NK-92 treated with Interleukin-12 subunit alpha and Interleukin-12 subunit beta, amount 100 ng/mL, for 24 hours (cell line): ENCODE data around the gene ECE1.

Source experiments
- DNase-seq: peaks from one replicate; lab custom pipeline; 2025; lab: John Stamatoyannopoulos, UW

The ECE1 gene

GRCh38 chr1:21254335-21254951 lies 35.8 kb downstream of the ECE1 start:
- no peak for DNase-seq

- DNase-seq: no peak
These were observed 38.3 kb downstream of the ECE1 start for GRCh38 chr1:21251773-21252471.

GRCh38 chr1:21249940-21250493 lies 40.2 kb downstream of the ECE1 start:
- no peak for DNase-seq

- no peak for DNase-seq
These were observed 42.2 kb downstream of the ECE1 start for GRCh38 chr1:21247892-21248715.

- DNase-seq: no peak
These were observed 43.2 kb downstream of the ECE1 start for GRCh38 chr1:21246905-21247642.

- no peak for DNase-seq
These were observed 44.5 kb downstream of the ECE1 start for GRCh38 chr1:21245688-21246229.

- DNase-seq: no peak
These were observed 45.1 kb downstream of the ECE1 start for GRCh38 chr1:21244986-21245687.

GRCh38 chr1:21244154-21244553 lies 46.1 kb downstream of the ECE1 start:
- no peak for DNase-seq

- no peak for DNase-seq
These were observed 47.4 kb downstream of the ECE1 start for GRCh38 chr1:21242846-21243245.

- DNase-seq: no peak
These were observed 48.3 kb downstream of the ECE1 start for GRCh38 chr1:21241771-21242581.

GRCh38 chr1:21240706-21241105 lies 49.6 kb downstream of the ECE1 start:
- no peak for DNase-seq

- no peak for DNase-seq
These were observed 51.0 kb downstream of the ECE1 start for GRCh38 chr1:21239221-21239620.

GRCh38 chr1:21238141-21238800 lies 52.0 kb downstream of the ECE1 start:
- no peak for DNase-seq

- no peak for DNase-seq
These were observed 52.7 kb downstream of the ECE1 start for GRCh38 chr1:21237446-21238088.

GRCh38 chr1:21236178-21236577 lies 54.1 kb downstream of the ECE1 start:
- no peak for DNase-seq

GRCh38 chr1:21234779-21235178 lies 55.5 kb downstream of the ECE1 start:
- DNase-seq: no peak

GRCh38 chr1:21233490-21233889 lies 56.8 kb downstream of the ECE1 start:
- no peak for DNase-seq

- no peak for DNase-seq
These were observed 58.2 kb downstream of the ECE1 start for GRCh38 chr1:21232044-21232443.
